Suppressor macrophage treated with lipopolysaccharide for 1 hour (primary cell): Measurements from ENCODE around the gene HPS3.
"Not testable (repeated sequence)": the region's sequence is repeated elsewhere in the genome, so short reads cannot be mapped to it uniquely, and the experiment has no call there.

Experiments
- DNase-seq, 3 donors: peaks; one replicate each; pipeline ENCODE4 v3.0.0-alpha.2; 2020 to 2022

The HPS3 gene

GRCh38 chr3:149186721-149187120 is 57.3 kb downstream of the HPS3 start:
- no peak for DNase-seq

GRCh38 chr3:149188494-149188893 is 59.1 kb downstream of the HPS3 start:
- DNase-seq: no peak

- no peak for DNase-seq
Observed at GRCh38 chr3:149195221-149195620, 65.8 kb downstream of the HPS3 start.

- not testable (repeated sequence) for DNase-seq
Observed at GRCh38 chr3:149196805-149197592, 67.6 kb downstream of the HPS3 start.

- DNase-seq: no peak
Observed at GRCh38 chr3:149197669-149198068, 68.2 kb downstream of the HPS3 start.

GRCh38 chr3:149198611-149199010 is 69.2 kb downstream of the HPS3 start:
- no peak for DNase-seq

- no peak for DNase-seq
Observed at GRCh38 chr3:149199474-149199873, 70.0 kb downstream of the HPS3 start.

- peak; percentile 21 to 51 (median 48) for DNase-seq
Observed at GRCh38 chr3:149203758-149204157, 74.3 kb downstream of the HPS3 start.

- DNase-seq: no peak
Observed at GRCh38 chr3:149204390-149204991, 75.1 kb downstream of the HPS3 start.

- no peak for DNase-seq
Observed at GRCh38 chr3:149207475-149207874, 78.0 kb downstream of the HPS3 start.

- DNase-seq: no peak
Observed at GRCh38 chr3:149209431-149209830, 80.0 kb downstream of the HPS3 start.

- DNase-seq: no peak
Observed at GRCh38 chr3:149212386-149212785, 82.9 kb downstream of the HPS3 start.

- no peak for DNase-seq
Observed at GRCh38 chr3:149214702-149215101, 85.3 kb downstream of the HPS3 start.

GRCh38 chr3:149215515-149215914 is 86.1 kb downstream of the HPS3 start:
- no peak for DNase-seq

GRCh38 chr3:149216193-149216869 is 86.9 kb downstream of the HPS3 start:
- no peak for DNase-seq

- no peak for DNase-seq
Observed at GRCh38 chr3:149217347-149217746, 87.9 kb downstream of the HPS3 start.

GRCh38 chr3:149219380-149220121 is 90.1 kb downstream of the HPS3 start:
- DNase-seq: not testable (repeated sequence)

GRCh38 chr3:149221783-149222517 is 92.5 kb downstream of the HPS3 start, which contains the start of gene CP:
TSS of gene CP (minus strand) at chr3:149221829. CDS start at chr3:149221792, 37 bp downstream.
- DNase-seq: peak in 1 of 3 donors; percentile 25
